ENCODE measurements around the gene DAPK1. TPM values are rescaled to one million over a fixed set of nuclear protein-coding genes. Genes with fewer than 3 reads are reported as not detected.

DAPK1 gene
- total and polyA plus RNA-seq, 2 donors (not counting 1 experiment from before 2014, with no cell fraction given), result 1.7 to 2.8 TPM

GRCh38 chr9:87491523-87491922, 6.1 kb upstream of the DAPK1 start:
- ChIA-PET POLR2A (no interaction called here), CTCF (no interaction called here)
- H3K4me2 ChIP-seq (replicated peaks; ENCODE audit: low read depth, low read length, poor library complexity, severe bottlenecking), result no peak overlapping the region
- intact Hi-C loops (cut with micrococcal nuclease), result no loop called here
- H3K4me3 ChIP-seq (ENCODE audit: control extremely low read depth in 1 of 5, extremely low read depth in 1 of 5, insufficient read depth in 1 of 5, low read depth in 2 of 5, low read length in 4 of 5), result no peak overlapping the region
- WGBS (ENCODE audit: insufficient coverage), result 39% methylated on average over 3 of the region's 3 CpGs
- no peak overlapping the region for H3K9ac ChIP-seq (ENCODE audit: low read length)
- peaks cover 0 to 7% (median 1%) of the 10 kb centered on the region in 4 experiments for H3K27me3 ChIP-seq (replicated peaks in 1 of 4; ENCODE audit: control extremely low read depth in 1 of 4, control insufficient read depth in 3 of 4, insufficient read depth in 4 of 4, low read length in 3 of 4)
- Mint-ChIP-seq H3K27me3 (peaks cover 29% of the 10 kb centered on the region), H3K4me1 (no peaks in the 10 kb centered on the region), H3K4me3 (no peak overlapping the region), H3K27ac (no peak overlapping the region), H3K9me3 (ENCODE audit: insufficient read depth) (no peaks in the 10 kb centered on the region)
- peaks cover 0 to 1% (median 0%) of the 10 kb centered on the region in 3 donors for H3K9me3 ChIP-seq (ENCODE audit: control extremely low read depth in 1 of 3, control insufficient read depth in 2 of 3, insufficient read depth in 1 of 3, low read length in 2 of 3)
- H3K4me1 ChIP-seq (ENCODE audit: control insufficient read depth in 2 of 2, insufficient read depth in 2 of 2, low read length in 2 of 2), result no peaks in the 10 kb centered on the region
- no peak for DNase-seq
- H3K79me2 ChIP-seq (ENCODE audit: control insufficient read depth, insufficient read depth, low read length), result no peaks in the 10 kb centered on the region
- TF ChIP-seq CTCF (IDR thresholded peaks at IDR 0.05), result no peak
- TF ChIP-seq EZH2 (IDR thresholded peaks at IDR 0.05; ENCODE audit: borderline replicate concordance, insufficient read depth, low read depth, low read length, poor library complexity, severe bottlenecking), result no peak
- no peak overlapping the region for H2AFZ ChIP-seq (ENCODE audit: insufficient read depth, low read depth, low read length, poor library complexity, severe bottlenecking)
- H3K36me3 ChIP-seq (replicated peaks in 1 of 2; ENCODE audit: control extremely low read depth in 1 of 2, control insufficient read depth in 1 of 2, extremely low read depth in 1 of 2, insufficient read depth in 2 of 2, low read length in 1 of 2), result no peaks in the 10 kb centered on the region
- no peak overlapping the region for H3K27ac ChIP-seq (ENCODE audit: low read length in 2 of 2)
- no peak for ATAC-seq (ENCODE audit: low read depth)
- no peaks in the 10 kb centered on the region for H4K20me1 ChIP-seq (ENCODE audit: control insufficient read depth, insufficient read depth, low read length, poor library complexity, severe bottlenecking)

- Mint-ChIP-seq H3K9me3 (ENCODE audit: insufficient read depth) (no peaks in the 10 kb centered on the region), H3K27me3 (peaks cover 37% of the 10 kb centered on the region), H3K4me3 (no peak overlapping the region), H3K4me1 (peaks cover 1% of the 10 kb centered on the region), H3K27ac (no peak overlapping the region)
- Histone ChIP-seq H3K79me2 (ENCODE audit: control insufficient read depth, insufficient read depth, low read length) (no peaks in the 10 kb centered on the region), H3K9ac (ENCODE audit: low read length) (no peak overlapping the region), H3K27ac (ENCODE audit: low read length in 2 of 2) (no peak overlapping the region), H3K27me3 (replicated peaks in 1 of 4; ENCODE audit: control extremely low read depth in 1 of 4, control insufficient read depth in 3 of 4, insufficient read depth in 4 of 4, low read length in 3 of 4) (peaks cover 0 to 12% (median 4%) of the 10 kb centered on the region in 4 experiments), H2AFZ (ENCODE audit: insufficient read depth, low read depth, low read length, poor library complexity, severe bottlenecking) (no peak overlapping the region), H3K4me1 (ENCODE audit: control insufficient read depth in 2 of 2, insufficient read depth in 2 of 2, low read length in 2 of 2) (no peaks in the 10 kb centered on the region), H3K4me2 (replicated peaks; ENCODE audit: low read depth, low read length, poor library complexity, severe bottlenecking) (no peak overlapping the region), H3K4me3 (ENCODE audit: control extremely low read depth in 1 of 5, extremely low read depth in 1 of 5, insufficient read depth in 1 of 5, low read depth in 2 of 5, low read length in 4 of 5) (no peak overlapping the region), H4K20me1 (ENCODE audit: control insufficient read depth, insufficient read depth, low read length, poor library complexity, severe bottlenecking) (no peaks in the 10 kb centered on the region), H3K9me3 (ENCODE audit: control extremely low read depth in 1 of 3, control insufficient read depth in 2 of 3, insufficient read depth in 1 of 3, low read length in 2 of 3) (peaks cover 0 to under 1% (median 0%) of the 10 kb centered on the region in 3 donors), H3K36me3 (replicated peaks in 1 of 2; ENCODE audit: control extremely low read depth in 1 of 2, control insufficient read depth in 1 of 2, extremely low read depth in 1 of 2, insufficient read depth in 2 of 2, low read length in 1 of 2) (no peaks in the 10 kb centered on the region)
- no peak for TF ChIP-seq CTCF (IDR thresholded peaks at IDR 0.05)
- no peak for TF ChIP-seq EZH2 (IDR thresholded peaks at IDR 0.05; ENCODE audit: borderline replicate concordance, insufficient read depth, low read depth, low read length, poor library complexity, severe bottlenecking)
- WGBS (ENCODE audit: insufficient coverage), result 73% methylated on average over 2 of the region's 3 CpGs
- POLR2A ChIA-PET, result no interaction called here
- intact Hi-C loops (cut with micrococcal nuclease), result no loop called here
- CTCF ChIA-PET, result no interaction called here
- no peak for DNase-seq
- ATAC-seq (ENCODE audit: low read depth), result no peak
These were observed 5.0 kb upstream of the DAPK1 start for GRCh38 chr9:87492642-87493041.
